IPS DF 4.7 (cell line): ENCODE measurements around the gene HAL.

Experiments used
- DNase-seq: peaks from one replicate; pipeline ENCODE4 v3.0.0-alpha.2; 2013; ENCODE audit warnings: low spot score; ENCODE audit errors: extremely low read depth

The HAL gene

GRCh38 chr12:96014943-96015599, 18.9 kb upstream of the HAL start:
- no peak for DNase-seq

GRCh38 chr12:96007729-96008128, 11.6 kb upstream of the HAL start:
- DNase-seq, result no peak

- DNase-seq, result no peak
These were observed 10.6 kb upstream of the HAL start for GRCh38 chr12:96006727-96007126.

- DNase-seq, result no peak
These were observed 4.7 kb upstream of the HAL start for GRCh38 chr12:96000858-96001257.

GRCh38 chr12:95999484-95999883, 3.3 kb upstream of the HAL start:
- DNase-seq, result no peak

GRCh38 chr12:95998611-95999286, 2.6 kb upstream of the HAL start:
- peak; percentile 49 for DNase-seq

- DNase-seq, result no peak
These were observed 1.9 kb upstream of the HAL start for GRCh38 chr12:95997911-95998510.

- no peak for DNase-seq
These were observed 1.1 kb upstream of the HAL start for GRCh38 chr12:95997276-95997675.

- no peak for DNase-seq
These were observed 709 bp downstream of the HAL start for GRCh38 chr12:95995238-95996031.

- DNase-seq, result no peak
These were observed 1.7 kb downstream of the HAL start for GRCh38 chr12:95994476-95994875.

GRCh38 chr12:95993907-95994306, 2.2 kb downstream of the HAL start:
- no peak for DNase-seq

- no peak for DNase-seq
These were observed 6.0 kb downstream of the HAL start for GRCh38 chr12:95990136-95990535.

GRCh38 chr12:95989504-95990123, 6.5 kb downstream of the HAL start:
- no peak for DNase-seq

GRCh38 chr12:95988506-95989275, 7.5 kb downstream of the HAL start:
- no peak for DNase-seq

GRCh38 chr12:95986635-95987570, 9.2 kb downstream of the HAL start:
- no peak for DNase-seq

- DNase-seq, result no peak
These were observed 11.5 kb downstream of the HAL start for GRCh38 chr12:95984682-95985081.

GRCh38 chr12:95982602-95983001, 13.5 kb downstream of the HAL start:
- no peak for DNase-seq

- no peak for DNase-seq
These were observed 15.7 kb downstream of the HAL start for GRCh38 chr12:95980437-95980836.

GRCh38 chr12:95978774-95979173, 17.4 kb downstream of the HAL start:
- DNase-seq, result no peak

GRCh38 chr12:95978351-95978750, 17.8 kb downstream of the HAL start:
- no peak for DNase-seq
